Caco-2 (cell line): ENCODE results near the gene TIRAP. TPM values are rescaled to one million over a fixed set of nuclear protein-coding genes. Genes with fewer than 3 reads are reported as not detected.

Experiments
- BruUV-seq: library from RNA; stranded (reverse); fragments of 400-500 nt; replicated peaks from 2 replicates; lab custom pipeline; 2021; lab: Mats Ljungman, UMichigan
- CTCF ChIA-PET: fragments of 300-600 bp; sonication (Branson Sonifier 250); formaldehyde crosslinking; loops from one replicate; lab custom pipeline; 2022; ENCODE audit warnings: antibody characterized with exemption; lab: Charles Lee
- POLR2A ChIA-PET: fragments of 300-600 bp; sonication (Branson Sonifier 250); formaldehyde crosslinking; loops from one replicate; lab custom pipeline; 2022; ENCODE audit warnings: antibody characterized with exemption; lab: Charles Lee
- DNase-seq, 2 experiments: peaks; one replicate each; pipeline versions ENCODE4 v3.0.0 to v3.0.0-alpha.2; 2020 to 2022
- H3K27me3 ChIP-seq: replicated peaks from 2 replicates; pipeline ENCODE4 v1.6.0; 2011; ENCODE audit warnings: low read length; ENCODE audit not compliant: control insufficient read depth, insufficient read depth
- H3K36me3 ChIP-seq: 2 replicates; pipeline ENCODE4 v1.5.1; 2011; ENCODE audit warnings: low read length; ENCODE audit not compliant: control insufficient read depth, insufficient read depth
- H3K4me1 ChIP-seq: fragments of 250-450 bp; sonication (Bioruptor Pico); 2 replicates; pipeline ENCODE4 v1.5.1; 2020; ENCODE audit warnings: mild to moderate bottlenecking
- H3K4me3 ChIP-seq: 2 replicates; pipeline ENCODE4 v1.5.1; 2011; ENCODE audit warnings: low read depth, mild to moderate bottlenecking, control low read depth, low read length
- H3K9me3 ChIP-seq: fragments of 250-450 bp; sonication (Bioruptor Pico); 2 replicates; pipeline ENCODE4 v1.5.1; 2020; ENCODE audit warnings: mild to moderate bottlenecking, moderate library complexity
- H3K27ac Mint-ChIP-seq: one replicate; pipeline ENCODE4 v1.8.0; 2022; ENCODE audit warnings: mixed read lengths; ENCODE audit not compliant: unreplicated experiment
- H3K27me3 Mint-ChIP-seq: one replicate; pipeline ENCODE4 v1.8.0; 2022; ENCODE audit warnings: mixed read lengths; ENCODE audit not compliant: insufficient read depth, unreplicated experiment
- H3K36me3 Mint-ChIP-seq: one replicate; pipeline ENCODE4 v1.8.0; 2022; ENCODE audit warnings: mild to moderate bottlenecking, mixed read lengths; ENCODE audit not compliant: insufficient read depth, unreplicated experiment
- H3K4me1 Mint-ChIP-seq: one replicate; pipeline ENCODE4 v1.8.0; 2022; ENCODE audit warnings: low read depth, mixed read lengths; ENCODE audit not compliant: unreplicated experiment
- H3K4me3 Mint-ChIP-seq: one replicate; pipeline ENCODE4 v1.8.0; 2022; ENCODE audit warnings: mild to moderate bottlenecking, moderate library complexity, mixed read lengths; ENCODE audit not compliant: unreplicated experiment
- H3K9me3 Mint-ChIP-seq: one replicate; pipeline ENCODE4 v1.8.0; 2022; ENCODE audit warnings: mixed read lengths; ENCODE audit not compliant: unreplicated experiment
- CTCF ChIP-seq, 2 experiments: fragments of 200-600 bp in 1 of 2; IDR thresholded peaks; 1 replicate in 1 of 2; 2 replicates in 1 of 2; pipeline versions ENCODE4 v1.5.1 to v1.8.0; 2011 to 2022; ENCODE audit warnings: antibody characterized with exemption in 1 of 2, control low read depth in 1 of 2, inconsistent platforms in 1 of 2, low read depth in 1 of 2, low read length in 1 of 2, mild to moderate bottlenecking in 1 of 2, moderate library complexity in 1 of 2; ENCODE audit not compliant: insufficient read depth in 1 of 2, severe bottlenecking in 1 of 2, unreplicated experiment in 1 of 2
- intact Hi-C: fragments of 100-400 bp; cut with micrococcal nuclease; formaldehyde crosslinking; loops from one replicate; pipeline ENCODE4 v1.10.0; 2022; ENCODE audit not compliant: unreplicated experiment
- total RNA-seq: library from RNA; stranded (reverse); gene quantifications from 2 replicates; pipeline ENCODE4 v1.2.3, GENCODE V29; 2022

The TIRAP gene
- total RNA-seq, 1 experiment from 2014 or later, result 25.1 TPM

GRCh38 chr11:126341760-126342161 lies 58.9 kb downstream of the TIRAP start:
- H3K4me1 ChIP-seq, result peaks cover 7% of the 10 kb centered on the region; the same call in 1 of the 2 replicates
- H3K4me1 Mint-ChIP-seq, result no peaks in the 10 kb centered on the region
- H3K4me3 ChIP-seq, result no peak overlapping the region
- H3K27ac Mint-ChIP-seq, result no peak overlapping the region
- H3K27me3 ChIP-seq, result no peaks in the 10 kb centered on the region
- POLR2A ChIA-PET, result no interaction called here
- H3K9me3 Mint-ChIP-seq, result no peaks in the 10 kb centered on the region
- H3K36me3 Mint-ChIP-seq, result peaks cover 20% of the 10 kb centered on the region
- CTCF ChIA-PET, result no interaction called here
- no TSS peak for BruUV-seq
- H3K36me3 ChIP-seq, result 0 out of 2 replicates have a peak, but pooled peaks cover 2% of the 10 kb centered on the region
- TF ChIP-seq CTCF (IDR thresholded peaks at IDR 0.05; ENCODE audit: insufficient read depth in 1 of 2, low read depth in 1 of 2, low read length in 1 of 2, severe bottlenecking in 1 of 2, unreplicated experiment in 1 of 2), result no peak
- no peak for DNase-seq
- H3K4me3 Mint-ChIP-seq, result no peak overlapping the region
- H3K27me3 Mint-ChIP-seq, result no peaks in the 10 kb centered on the region
- intact Hi-C loops, result no loop called here
- no peaks in the 10 kb centered on the region for H3K9me3 ChIP-seq

GRCh38 chr11:126343051-126343450 lies 60.2 kb downstream of the TIRAP start:
- BruUV-seq, result no TSS peak
- H3K36me3 ChIP-seq, result 0 out of 2 replicates have a peak, but pooled peaks cover 2% of the 10 kb centered on the region
- no peaks in the 10 kb centered on the region for H3K4me1 Mint-ChIP-seq
- ChIA-PET CTCF (no interaction called here), POLR2A (no interaction called here)
- TF ChIP-seq CTCF (IDR thresholded peaks at IDR 0.05; ENCODE audit: insufficient read depth in 1 of 2, low read depth in 1 of 2, low read length in 1 of 2, severe bottlenecking in 1 of 2, unreplicated experiment in 1 of 2), result no peak
- intact Hi-C loops, result no loop called here
- H3K27ac Mint-ChIP-seq, result no peak overlapping the region
- no peak overlapping the region for H3K4me3 ChIP-seq
- no peaks in the 10 kb centered on the region for H3K27me3 Mint-ChIP-seq
- H3K9me3 ChIP-seq, result no peaks in the 10 kb centered on the region
- H3K27me3 ChIP-seq, result no peaks in the 10 kb centered on the region
- H3K4me1 ChIP-seq, result no peaks in the 10 kb centered on the region
- no peaks in the 10 kb centered on the region for H3K9me3 Mint-ChIP-seq
- peaks cover 20% of the 10 kb centered on the region for H3K36me3 Mint-ChIP-seq
- DNase-seq, result no peak
- H3K4me3 Mint-ChIP-seq, result no peak overlapping the region

Other genes with a start within 250 kb of the TIRAP start
- gene CDON, start 220.2 kb upstream of the TIRAP start, total RNA-seq, result 5.7 and 6.8 TPM in 2 replicates
- 74.2 and 74.3 TPM in 2 replicates for gene RPUSD4, start 71.4 kb upstream of the TIRAP start, total RNA-seq
- 36.5 and 44.3 TPM in 2 replicates for gene FAM118B, start 71.3 kb upstream of the TIRAP start, total RNA-seq
- 174 and 191 TPM in 2 replicates for gene SRPRA, start 14.2 kb upstream of the TIRAP start, total RNA-seq
- 91.7 and 94.3 TPM in 2 replicates for gene FOXRED1, start 13.9 kb upstream of the TIRAP start, total RNA-seq
- gene DCPS, start 21.0 kb downstream of the TIRAP start, total RNA-seq, result 40.2 and 40.4 TPM in 2 replicates
- gene ST3GAL4, start 72.6 kb downstream of the TIRAP start, total RNA-seq, result 11.2 and 11.5 TPM in 2 replicates